WTC11 (cell line): ENCODE data around the gene LARGE1. TPM values are rescaled to one million over a fixed set of nuclear protein-coding genes. Genes with fewer than 3 reads are reported as not detected.

Experiments
- ATAC-seq: fragments of 200-7000 bp; cut with Tn5 transposase; 2 replicates; pipeline ENCODE4 v1.10.0; 2021; ENCODE audit warnings: mild to moderate bottlenecking, moderate library complexity
- CTCF ChIA-PET: fragments of 300-600 bp; sonication (Branson Sonifier 250); formaldehyde crosslinking; loops from one replicate; lab custom pipeline; 2021; ENCODE audit warnings: antibody characterized with exemption; lab: Charles Lee
- POLR2A ChIA-PET: fragments of 350-600 bp; sonication (Branson Sonifier 250); formaldehyde crosslinking; loops from one replicate; lab custom pipeline; 2021; ENCODE audit warnings: antibody characterized with exemption; lab: Charles Lee
- DNase-seq: peaks from one replicate; pipeline ENCODE4 v3.0.0; 2021; ENCODE audit warnings: low spot score
- H3K27ac Mint-ChIP-seq: 2 replicates; pipeline ENCODE4 v1.8.0; 2021; ENCODE audit warnings: mixed read lengths
- H3K27me3 Mint-ChIP-seq: 2 replicates; pipeline ENCODE4 v1.8.0; 2021; ENCODE audit warnings: low read depth, mild to moderate bottlenecking, moderate library complexity, mixed read lengths
- H3K36me3 Mint-ChIP-seq: 2 replicates; pipeline ENCODE4 v1.8.0; 2021; ENCODE audit warnings: mixed read lengths
- H3K4me1 Mint-ChIP-seq: 2 replicates; pipeline ENCODE4 v1.8.0; 2022; ENCODE audit warnings: mixed read lengths
- H3K4me3 Mint-ChIP-seq: 2 replicates; pipeline ENCODE4 v1.8.0; 2021; ENCODE audit warnings: mild to moderate bottlenecking, moderate library complexity, mixed read lengths
- H3K9me3 Mint-ChIP-seq: 2 replicates; pipeline ENCODE4 v1.8.0; 2021; ENCODE audit warnings: mixed read lengths
- CBFB ChIP-seq: sonication (generic); formaldehyde crosslinking; IDR thresholded peaks from 2 replicates; pipeline ENCODE4 v1.8.1; 2022; ENCODE audit warnings: mild to moderate bottlenecking, low read depth, missing genetic modification reagents
- HMGA2 ChIP-seq: fragments of 250-450 bp; sonication (Bioruptor Pico); IDR thresholded peaks from 2 replicates; pipeline ENCODE4 v1.4.0; 2021; ENCODE audit warnings: mild to moderate bottlenecking, moderate library complexity
- IRF2 ChIP-seq: sonication (generic); formaldehyde crosslinking; IDR thresholded peaks from 2 replicates; pipeline ENCODE4 v1.8.0; 2022; ENCODE audit warnings: low read depth, missing genetic modification reagents, borderline replicate concordance
- JAZF1 ChIP-seq: fragments of 250-450 bp; sonication (Bioruptor Pico); IDR thresholded peaks from 2 replicates; pipeline ENCODE4 v1.9.0; 2021; ENCODE audit warnings: moderate library complexity, mild to moderate bottlenecking, inconsistent platforms
- OVOL2 ChIP-seq: fragments of 250-450 bp; sonication (Bioruptor Pico); IDR thresholded peaks from 2 replicates; pipeline ENCODE4 v1.9.0; 2021; ENCODE audit warnings: mild to moderate bottlenecking, borderline replicate concordance
- PRRX2 ChIP-seq: fragments of 250-450 bp; sonication (Bioruptor Pico); IDR thresholded peaks from 2 replicates; pipeline ENCODE4 v1.8.0; 2021; ENCODE audit warnings: mild to moderate bottlenecking
- ZBTB21 ChIP-seq: sonication (generic); formaldehyde crosslinking; IDR thresholded peaks from 2 replicates; pipeline ENCODE4 v1.8.1; 2023; ENCODE audit warnings: mild to moderate bottlenecking, missing genetic modification reagents, borderline replicate concordance
- ZNF121 ChIP-seq: sonication (generic); formaldehyde crosslinking; IDR thresholded peaks from 2 replicates; pipeline ENCODE4 v1.8.0; 2023; ENCODE audit warnings: missing genetic modification reagents
- ZNF138 ChIP-seq: sonication (generic); formaldehyde crosslinking; conservative IDR thresholded peaks from 2 replicates; pipeline ENCODE4 v1.8.1; 2022; ENCODE audit warnings: mild to moderate bottlenecking, moderate library complexity, missing genetic modification reagents
- ZNF263 ChIP-seq: sonication (generic); formaldehyde crosslinking; IDR thresholded peaks from 2 replicates; pipeline ENCODE4 v1.8.1; 2022; ENCODE audit warnings: low read depth, mild to moderate bottlenecking, moderate library complexity, missing genetic modification reagents
- ZNF423 ChIP-seq: fragments of 250-450 bp; sonication (Bioruptor Pico); IDR thresholded peaks from 2 replicates; pipeline ENCODE4 v2.1.2; 2022; ENCODE audit warnings: mild to moderate bottlenecking, moderate library complexity
- total RNA-seq: library from RNA; stranded (reverse); gene quantifications from 3 replicates; pipeline ENCODE4 v1.2.3, GENCODE V29; 2021
- TF ChIP-seq, protein P1 (sequence below): sonication (generic); formaldehyde crosslinking; IDR thresholded peaks from 2 replicates; pipeline ENCODE4 v1.8.0; 2023; ENCODE audit warnings: mild to moderate bottlenecking, missing genetic modification reagents
- TF ChIP-seq, protein P2 (sequence below): sonication (generic); formaldehyde crosslinking; IDR thresholded peaks from 2 replicates; pipeline ENCODE4 v1.8.1; 2022; ENCODE audit warnings: low read depth, missing genetic modification reagents, borderline replicate concordance
- TF ChIP-seq, protein P3 (sequence below): sonication (generic); formaldehyde crosslinking; IDR thresholded peaks from 2 replicates; pipeline ENCODE4 v1.8.0; 2022; ENCODE audit warnings: mild to moderate bottlenecking, missing genetic modification reagents
- TF ChIP-seq, protein P4 (sequence below): sonication (generic); formaldehyde crosslinking; IDR thresholded peaks from 2 replicates; pipeline ENCODE4 v1.8.1; 2022; ENCODE audit warnings: low read depth, mild to moderate bottlenecking, moderate library complexity, missing genetic modification reagents, borderline replicate concordance
- TF ChIP-seq, protein P5 (sequence below): sonication (generic); formaldehyde crosslinking; conservative IDR thresholded peaks from 2 replicates; pipeline ENCODE4 v1.8.1; 2022; ENCODE audit warnings: mild to moderate bottlenecking, missing genetic modification reagents
- TF ChIP-seq, protein P6 (sequence below): sonication (generic); formaldehyde crosslinking; IDR thresholded peaks from 2 replicates; pipeline ENCODE4 v1.8.1; 2022; ENCODE audit warnings: mild to moderate bottlenecking, moderate library complexity, missing genetic modification reagents
- TF ChIP-seq, protein P7 (sequence below): sonication (generic); formaldehyde crosslinking; IDR thresholded peaks from 2 replicates; pipeline ENCODE4 v1.8.1; 2022; ENCODE audit warnings: mild to moderate bottlenecking, missing genetic modification reagents, moderate library complexity, borderline replicate concordance
- TF ChIP-seq, protein P8 (sequence below): sonication (generic); formaldehyde crosslinking; IDR thresholded peaks from 2 replicates; pipeline ENCODE4 v1.8.1; 2023; ENCODE audit warnings: mild to moderate bottlenecking, missing genetic modification reagents, borderline replicate concordance

The LARGE1 gene
- total RNA-seq, 1 experiment from 2014 or later = 72.6 TPM

DNA sequence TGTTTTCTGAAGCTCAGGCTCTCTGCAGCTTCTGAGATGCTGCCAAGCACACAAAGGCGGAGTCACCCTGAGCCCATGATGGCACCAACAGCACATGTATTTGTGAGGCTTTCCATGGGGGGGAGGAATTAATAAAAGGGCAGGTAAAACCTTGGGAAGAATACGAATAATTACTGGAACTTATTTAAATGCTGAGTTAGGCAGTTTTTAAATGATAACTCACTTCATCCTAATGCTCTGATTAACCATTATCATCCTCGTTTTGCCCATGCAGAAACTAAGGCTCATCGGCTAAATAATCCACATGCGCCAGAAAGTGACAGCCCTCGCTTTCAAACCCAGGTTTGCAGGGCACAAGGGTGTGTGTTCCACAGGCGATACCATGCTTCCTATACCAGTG lies 35.4 kb downstream of the LARGE1 start (continued):
- TF ChIP-seq ZNF263 (CRISPR knock-in tag) (no peak), IRF2 (CRISPR knock-in tag) (no peak), OVOL2 (no peak), ZNF121 (no peak)
- TF ChIP-seq, protein P1, sequence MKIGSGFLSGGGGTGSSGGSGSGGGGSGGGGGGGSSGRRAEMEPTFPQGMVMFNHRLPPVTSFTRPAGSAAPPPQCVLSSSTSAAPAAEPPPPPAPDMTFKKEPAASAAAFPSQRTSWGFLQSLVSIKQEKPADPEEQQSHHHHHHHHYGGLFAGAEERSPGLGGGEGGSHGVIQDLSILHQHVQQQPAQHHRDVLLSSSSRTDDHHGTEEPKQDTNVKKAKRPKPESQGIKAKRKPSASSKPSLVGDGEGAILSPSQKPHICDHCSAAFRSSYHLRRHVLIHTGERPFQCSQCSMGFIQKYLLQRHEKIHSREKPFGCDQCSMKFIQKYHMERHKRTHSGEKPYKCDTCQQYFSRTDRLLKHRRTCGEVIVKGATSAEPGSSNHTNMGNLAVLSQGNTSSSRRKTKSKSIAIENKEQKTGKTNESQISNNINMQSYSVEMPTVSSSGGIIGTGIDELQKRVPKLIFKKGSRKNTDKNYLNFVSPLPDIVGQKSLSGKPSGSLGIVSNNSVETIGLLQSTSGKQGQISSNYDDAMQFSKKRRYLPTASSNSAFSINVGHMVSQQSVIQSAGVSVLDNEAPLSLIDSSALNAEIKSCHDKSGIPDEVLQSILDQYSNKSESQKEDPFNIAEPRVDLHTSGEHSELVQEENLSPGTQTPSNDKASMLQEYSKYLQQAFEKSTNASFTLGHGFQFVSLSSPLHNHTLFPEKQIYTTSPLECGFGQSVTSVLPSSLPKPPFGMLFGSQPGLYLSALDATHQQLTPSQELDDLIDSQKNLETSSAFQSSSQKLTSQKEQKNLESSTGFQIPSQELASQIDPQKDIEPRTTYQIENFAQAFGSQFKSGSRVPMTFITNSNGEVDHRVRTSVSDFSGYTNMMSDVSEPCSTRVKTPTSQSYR = no peak

DNA sequence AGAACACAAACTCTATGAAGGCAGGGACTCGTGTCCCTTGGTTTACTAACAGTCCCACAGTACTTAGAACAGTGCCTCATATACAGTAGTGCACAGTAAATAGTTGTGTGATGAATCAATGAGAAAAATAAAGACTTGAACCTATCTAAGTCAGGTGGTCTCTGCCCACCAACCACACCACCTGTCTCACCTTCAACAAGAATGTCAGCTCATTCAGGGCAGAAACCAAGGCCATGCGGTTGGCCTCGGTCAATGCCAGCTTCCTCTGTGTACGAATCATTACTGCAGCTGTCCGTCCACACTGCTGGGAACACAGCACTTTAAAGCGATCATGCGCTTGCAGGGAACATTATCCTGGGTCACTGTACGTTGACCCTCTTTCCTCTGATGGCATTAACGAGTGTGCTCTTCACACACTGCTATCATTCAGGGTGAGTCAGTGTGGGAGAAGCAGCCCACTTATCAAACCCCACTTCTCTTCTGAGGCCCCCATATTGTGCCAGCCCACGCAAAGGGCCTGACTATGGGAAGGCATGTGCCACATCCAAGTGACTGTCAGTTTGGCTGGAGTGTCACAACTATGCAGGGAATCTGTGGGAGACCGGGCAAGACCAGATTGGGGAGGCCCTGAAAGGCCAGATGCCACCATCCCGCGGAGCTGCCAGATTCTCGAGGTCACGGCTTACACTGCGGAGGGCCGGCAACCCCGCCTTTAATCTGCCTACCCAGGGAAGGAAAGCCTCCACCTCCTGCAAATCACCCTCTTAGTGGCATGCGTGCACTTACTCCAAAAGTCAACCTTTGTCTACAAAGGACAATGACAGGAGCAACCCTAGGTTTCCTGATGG lies 36.1 kb downstream of the LARGE1 start:
- Mint-ChIP-seq H3K4me1 (peaks cover 83% of the 10 kb centered on the region), H3K9me3 (no peaks in the 10 kb centered on the region), H3K36me3 (no peaks in the 10 kb centered on the region), H3K27me3 (no peaks in the 10 kb centered on the region), H3K27ac (peak overlapping the region; percentile 85), H3K4me3 (no peak overlapping the region)
- no peak for DNase-seq
- CTCF ChIA-PET = no interaction called here
- POLR2A ChIA-PET = no interaction called here
- ATAC-seq = no peak
- TF ChIP-seq, protein P2, sequence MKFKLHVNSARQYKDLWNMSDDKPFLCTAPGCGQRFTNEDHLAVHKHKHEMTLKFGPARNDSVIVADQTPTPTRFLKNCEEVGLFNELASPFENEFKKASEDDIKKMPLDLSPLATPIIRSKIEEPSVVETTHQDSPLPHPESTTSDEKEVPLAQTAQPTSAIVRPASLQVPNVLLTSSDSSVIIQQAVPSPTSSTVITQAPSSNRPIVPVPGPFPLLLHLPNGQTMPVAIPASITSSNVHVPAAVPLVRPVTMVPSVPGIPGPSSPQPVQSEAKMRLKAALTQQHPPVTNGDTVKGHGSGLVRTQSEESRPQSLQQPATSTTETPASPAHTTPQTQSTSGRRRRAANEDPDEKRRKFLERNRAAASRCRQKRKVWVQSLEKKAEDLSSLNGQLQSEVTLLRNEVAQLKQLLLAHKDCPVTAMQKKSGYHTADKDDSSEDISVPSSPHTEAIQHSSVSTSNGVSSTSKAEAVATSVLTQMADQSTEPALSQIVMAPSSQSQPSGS (CRISPR knock-in tag) = no peak
- TF ChIP-seq CBFB (CRISPR knock-in tag) (no peak), PRRX2 (CRISPR knock-in tag) (no peak), IRF2 (CRISPR knock-in tag) (no peak), HMGA2 (CRISPR knock-in tag) (no peak), ZBTB21 (CRISPR knock-in tag) (no peak), ZNF138 (CRISPR knock-in tag) (no peak), ZNF423 (CRISPR knock-in tag) (no peak), JAZF1 (no peak)
- TF ChIP-seq, protein P3, sequence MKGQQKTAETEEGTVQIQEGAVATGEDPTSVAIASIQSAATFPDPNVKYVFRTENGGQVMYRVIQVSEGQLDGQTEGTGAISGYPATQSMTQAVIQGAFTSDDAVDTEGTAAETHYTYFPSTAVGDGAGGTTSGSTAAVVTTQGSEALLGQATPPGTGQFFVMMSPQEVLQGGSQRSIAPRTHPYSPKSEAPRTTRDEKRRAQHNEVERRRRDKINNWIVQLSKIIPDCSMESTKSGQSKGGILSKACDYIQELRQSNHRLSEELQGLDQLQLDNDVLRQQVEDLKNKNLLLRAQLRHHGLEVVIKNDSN = no peak
- TF ChIP-seq, protein P4, sequence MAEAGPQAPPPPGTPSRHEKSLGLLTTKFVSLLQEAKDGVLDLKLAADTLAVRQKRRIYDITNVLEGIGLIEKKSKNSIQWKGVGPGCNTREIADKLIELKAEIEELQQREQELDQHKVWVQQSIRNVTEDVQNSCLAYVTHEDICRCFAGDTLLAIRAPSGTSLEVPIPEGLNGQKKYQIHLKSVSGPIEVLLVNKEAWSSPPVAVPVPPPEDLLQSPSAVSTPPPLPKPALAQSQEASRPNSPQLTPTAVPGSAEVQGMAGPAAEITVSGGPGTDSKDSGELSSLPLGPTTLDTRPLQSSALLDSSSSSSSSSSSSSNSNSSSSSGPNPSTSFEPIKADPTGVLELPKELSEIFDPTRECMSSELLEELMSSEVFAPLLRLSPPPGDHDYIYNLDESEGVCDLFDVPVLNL = no peak
- TF ChIP-seq, protein P5, sequence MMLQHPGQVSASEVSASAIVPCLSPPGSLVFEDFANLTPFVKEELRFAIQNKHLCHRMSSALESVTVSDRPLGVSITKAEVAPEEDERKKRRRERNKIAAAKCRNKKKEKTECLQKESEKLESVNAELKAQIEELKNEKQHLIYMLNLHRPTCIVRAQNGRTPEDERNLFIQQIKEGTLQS (CRISPR knock-in tag) = no peak
- TF ChIP-seq, protein P6, sequence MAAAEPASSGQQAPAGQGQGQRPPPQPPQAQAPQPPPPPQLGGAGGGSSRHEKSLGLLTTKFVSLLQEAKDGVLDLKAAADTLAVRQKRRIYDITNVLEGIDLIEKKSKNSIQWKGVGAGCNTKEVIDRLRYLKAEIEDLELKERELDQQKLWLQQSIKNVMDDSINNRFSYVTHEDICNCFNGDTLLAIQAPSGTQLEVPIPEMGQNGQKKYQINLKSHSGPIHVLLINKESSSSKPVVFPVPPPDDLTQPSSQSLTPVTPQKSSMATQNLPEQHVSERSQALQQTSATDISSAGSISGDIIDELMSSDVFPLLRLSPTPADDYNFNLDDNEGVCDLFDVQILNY (CRISPR knock-in tag) = no peak
- TF ChIP-seq, protein P1 = no peak
- TF ChIP-seq, protein P7, sequence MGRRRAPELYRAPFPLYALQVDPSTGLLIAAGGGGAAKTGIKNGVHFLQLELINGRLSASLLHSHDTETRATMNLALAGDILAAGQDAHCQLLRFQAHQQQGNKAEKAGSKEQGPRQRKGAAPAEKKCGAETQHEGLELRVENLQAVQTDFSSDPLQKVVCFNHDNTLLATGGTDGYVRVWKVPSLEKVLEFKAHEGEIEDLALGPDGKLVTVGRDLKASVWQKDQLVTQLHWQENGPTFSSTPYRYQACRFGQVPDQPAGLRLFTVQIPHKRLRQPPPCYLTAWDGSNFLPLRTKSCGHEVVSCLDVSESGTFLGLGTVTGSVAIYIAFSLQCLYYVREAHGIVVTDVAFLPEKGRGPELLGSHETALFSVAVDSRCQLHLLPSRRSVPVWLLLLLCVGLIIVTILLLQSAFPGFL (CRISPR knock-in tag) = no peak
- TF ChIP-seq, protein P8, sequence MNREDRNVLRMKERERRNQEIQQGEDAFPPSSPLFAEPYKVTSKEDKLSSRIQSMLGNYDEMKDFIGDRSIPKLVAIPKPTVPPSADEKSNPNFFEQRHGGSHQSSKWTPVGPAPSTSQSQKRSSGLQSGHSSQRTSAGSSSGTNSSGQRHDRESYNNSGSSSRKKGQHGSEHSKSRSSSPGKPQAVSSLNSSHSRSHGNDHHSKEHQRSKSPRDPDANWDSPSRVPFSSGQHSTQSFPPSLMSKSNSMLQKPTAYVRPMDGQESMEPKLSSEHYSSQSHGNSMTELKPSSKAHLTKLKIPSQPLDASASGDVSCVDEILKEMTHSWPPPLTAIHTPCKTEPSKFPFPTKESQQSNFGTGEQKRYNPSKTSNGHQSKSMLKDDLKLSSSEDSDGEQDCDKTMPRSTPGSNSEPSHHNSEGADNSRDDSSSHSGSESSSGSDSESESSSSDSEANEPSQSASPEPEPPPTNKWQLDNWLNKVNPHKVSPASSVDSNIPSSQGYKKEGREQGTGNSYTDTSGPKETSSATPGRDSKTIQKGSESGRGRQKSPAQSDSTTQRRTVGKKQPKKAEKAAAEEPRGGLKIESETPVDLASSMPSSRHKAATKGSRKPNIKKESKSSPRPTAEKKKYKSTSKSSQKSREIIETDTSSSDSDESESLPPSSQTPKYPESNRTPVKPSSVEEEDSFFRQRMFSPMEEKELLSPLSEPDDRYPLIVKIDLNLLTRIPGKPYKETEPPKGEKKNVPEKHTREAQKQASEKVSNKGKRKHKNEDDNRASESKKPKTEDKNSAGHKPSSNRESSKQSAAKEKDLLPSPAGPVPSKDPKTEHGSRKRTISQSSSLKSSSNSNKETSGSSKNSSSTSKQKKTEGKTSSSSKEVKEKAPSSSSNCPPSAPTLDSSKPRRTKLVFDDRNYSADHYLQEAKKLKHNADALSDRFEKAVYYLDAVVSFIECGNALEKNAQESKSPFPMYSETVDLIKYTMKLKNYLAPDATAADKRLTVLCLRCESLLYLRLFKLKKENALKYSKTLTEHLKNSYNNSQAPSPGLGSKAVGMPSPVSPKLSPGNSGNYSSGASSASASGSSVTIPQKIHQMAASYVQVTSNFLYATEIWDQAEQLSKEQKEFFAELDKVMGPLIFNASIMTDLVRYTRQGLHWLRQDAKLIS (CRISPR knock-in tag) = no peak
